Smooth muscle cell (in vitro differentiated cells): ENCODE measurements around the gene SPRED2. TPM values are rescaled to one million over a fixed set of nuclear protein-coding genes. Genes with fewer than 3 reads are reported as not detected.
A peak's percentile ranks its signal among the peaks of the same experiment; 100 is the strongest.

Experiments used
- DNase-seq: peaks from one replicate; lab custom pipeline; 2025; ENCODE audit not compliant: unreplicated experiment; lab: John Stamatoyannopoulos, UW
- H2AFZ ChIP-seq: fragments of 200-600 bp; sonication (generic); 2 replicates; pipeline ENCODE4 v1.6.0; 2016; ENCODE audit warnings: antibody characterized with exemption, low read depth, mild to moderate bottlenecking
- H3F3A ChIP-seq: fragments of 200-600 bp; sonication (generic); 2 replicates; pipeline ENCODE4 v1.6.0; 2017; ENCODE audit warnings: antibody characterized with exemption, low read depth
- H3K27ac ChIP-seq: fragments of 200-600 bp; sonication (generic); 2 replicates; pipeline ENCODE4 v1.5.1; 2016; ENCODE audit warnings: low read depth, mild to moderate bottlenecking
- H3K27me3 ChIP-seq: fragments of 200-600 bp; sonication (generic); 2 replicates; pipeline ENCODE4 v1.6.1; 2016; ENCODE audit warnings: low read depth, mild to moderate bottlenecking
- H3K36me3 ChIP-seq: fragments of 200-600 bp; sonication (generic); 2 replicates; pipeline ENCODE4 v1.5.1; 2016; ENCODE audit warnings: low read depth
- H3K4me1 ChIP-seq: fragments of 200-600 bp; sonication (generic); 2 replicates; pipeline ENCODE4 v1.5.1; 2016; ENCODE audit warnings: low read depth
- H3K4me2 ChIP-seq: fragments of 200-600 bp; sonication (generic); 2 replicates; pipeline ENCODE4 v1.6.0; 2016; ENCODE audit warnings: mild to moderate bottlenecking
- H3K4me3 ChIP-seq: fragments of 200-600 bp; sonication (generic); 2 replicates; pipeline ENCODE4 v1.5.1; 2016; ENCODE audit warnings: mild to moderate bottlenecking
- H3K79me2 ChIP-seq: fragments of 200-600 bp; sonication (generic); 2 replicates; pipeline ENCODE4 v1.6.0; 2016; ENCODE audit warnings: low read depth, mild to moderate bottlenecking
- H3K9ac ChIP-seq: fragments of 200-600 bp; sonication (generic); 2 replicates; pipeline ENCODE4 v1.6.0; 2016; ENCODE audit warnings: low read depth
- H3K9me3 ChIP-seq: fragments of 200-600 bp; sonication (generic); replicated peaks from 2 replicates; pipeline ENCODE4 v1.5.1; 2016; ENCODE audit warnings: low read depth
- H4K20me1 ChIP-seq: fragments of 200-600 bp; sonication (generic); 2 replicates; pipeline ENCODE4 v1.6.0; 2016; ENCODE audit warnings: low read depth
- WGBS: methylation state at CpG from one replicate; pipeline ENCODE4 v1.1.7; 2016; ENCODE audit warnings: low lambda C conversion rate; 5-methylcytosine and 5-hydroxymethylcytosine counted together
- polyA plus RNA-seq: library from polyadenylated mRNA; unstranded; fragments of >200 nt; fragmentation: Nextera tagmentation; extraction: Ambion mirVana; gene quantifications from 2 replicates; pipeline ENCODE4 v1.2.1, GENCODE V29; 2016
- total RNA-seq: library from RNA; depleted of rRNA; stranded (reverse); fragments of >200 nt; gene quantifications from 2 replicates; pipeline ENCODE4 v1.2.3, GENCODE V29; 2014
- TF ChIP-seq, protein P1 (sequence below): fragments of 200-600 bp; sonication (generic); IDR thresholded peaks from 2 replicates; pipeline ENCODE4 v1.5.1; 2017; ENCODE audit warnings: borderline replicate concordance, mild to moderate bottlenecking, antibody characterized with exemption; ENCODE audit not compliant: insufficient read depth, poor library complexity, severe bottlenecking

SPRED2 gene
- total and polyA plus RNA-seq, 2 experiments from 2014 or later = 18.3 to 23.7 TPM

DNA sequence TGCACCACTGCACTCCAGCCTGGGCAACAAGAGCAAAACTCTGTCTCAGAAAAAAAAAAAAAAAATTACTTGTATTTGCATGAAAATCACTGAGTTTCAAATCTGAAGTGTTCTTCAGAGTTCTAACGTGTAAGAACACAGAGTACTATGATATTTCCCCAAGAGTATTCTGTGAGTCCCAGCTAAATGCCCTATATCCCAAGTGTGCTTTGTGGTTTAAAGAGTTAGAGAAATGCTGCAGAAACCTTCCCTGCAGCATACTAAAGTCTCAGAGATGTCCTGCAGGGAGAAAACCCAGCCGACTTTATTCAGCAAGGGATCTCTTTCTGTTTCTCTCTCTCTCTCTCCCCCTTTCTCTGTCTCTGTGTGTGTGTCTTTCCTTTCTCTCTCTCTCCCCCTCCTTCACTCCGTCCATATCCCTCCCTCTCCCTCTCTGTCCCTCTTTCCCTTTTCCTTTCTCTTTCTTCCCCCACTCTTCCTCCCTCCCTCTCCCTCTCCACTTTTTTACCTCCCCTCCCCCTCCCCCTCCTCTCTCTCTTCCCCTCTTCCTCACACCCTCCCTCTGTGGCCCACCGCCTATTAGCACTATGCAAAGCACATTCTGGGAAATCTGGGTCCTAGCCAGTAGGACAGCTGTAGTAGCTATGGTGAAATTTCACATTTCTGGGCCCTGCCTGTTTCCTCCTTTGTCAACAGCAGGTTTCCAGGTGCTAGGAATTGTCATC is 150.6 kb downstream of the SPRED2 start:
- Histone ChIP-seq H3K36me3 (no peaks in the 10 kb centered on the region), H3F3A (peaks cover 20% of the 10 kb centered on the region), H3K9ac (no peak overlapping the region), H3K9me3 (no peaks in the 10 kb centered on the region), H3K4me2 (peak overlapping the region; percentile 55), H3K4me3 (no peak overlapping the region), H3K4me1 (peaks cover 34% of the 10 kb centered on the region), H2AFZ (no peak overlapping the region), H3K27ac (peak overlapping the region; percentile 37), H3K79me2 (no peaks in the 10 kb centered on the region), H3K27me3 (no peaks in the 10 kb centered on the region), H4K20me1 (no peaks in the 10 kb centered on the region)
- no peak for DNase-seq
- 23% methylated on average over 4 of the region's 4 CpGs for WGBS
- TF ChIP-seq, protein P1, sequence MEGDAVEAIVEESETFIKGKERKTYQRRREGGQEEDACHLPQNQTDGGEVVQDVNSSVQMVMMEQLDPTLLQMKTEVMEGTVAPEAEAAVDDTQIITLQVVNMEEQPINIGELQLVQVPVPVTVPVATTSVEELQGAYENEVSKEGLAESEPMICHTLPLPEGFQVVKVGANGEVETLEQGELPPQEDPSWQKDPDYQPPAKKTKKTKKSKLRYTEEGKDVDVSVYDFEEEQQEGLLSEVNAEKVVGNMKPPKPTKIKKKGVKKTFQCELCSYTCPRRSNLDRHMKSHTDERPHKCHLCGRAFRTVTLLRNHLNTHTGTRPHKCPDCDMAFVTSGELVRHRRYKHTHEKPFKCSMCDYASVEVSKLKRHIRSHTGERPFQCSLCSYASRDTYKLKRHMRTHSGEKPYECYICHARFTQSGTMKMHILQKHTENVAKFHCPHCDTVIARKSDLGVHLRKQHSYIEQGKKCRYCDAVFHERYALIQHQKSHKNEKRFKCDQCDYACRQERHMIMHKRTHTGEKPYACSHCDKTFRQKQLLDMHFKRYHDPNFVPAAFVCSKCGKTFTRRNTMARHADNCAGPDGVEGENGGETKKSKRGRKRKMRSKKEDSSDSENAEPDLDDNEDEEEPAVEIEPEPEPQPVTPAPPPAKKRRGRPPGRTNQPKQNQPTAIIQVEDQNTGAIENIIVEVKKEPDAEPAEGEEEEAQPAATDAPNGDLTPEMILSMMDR = no peak

- Histone ChIP-seq H4K20me1 (no peaks in the 10 kb centered on the region), H3K4me3 (no peak overlapping the region), H3K9me3 (no peaks in the 10 kb centered on the region), H3K4me2 (peak overlapping the region; percentile 65), H3K27ac (peak overlapping the region; percentile 73), H3K4me1 (peaks cover 50% of the 10 kb centered on the region), H3K27me3 (no peaks in the 10 kb centered on the region), H3K36me3 (no peaks in the 10 kb centered on the region), H3K9ac (no peak overlapping the region), H2AFZ (no peak overlapping the region), H3F3A (peaks cover 27% of the 10 kb centered on the region), H3K79me2 (no peaks in the 10 kb centered on the region)
- DNase-seq = no peak
- 79% methylated on average over 6 of the region's 6 CpGs for WGBS
- TF ChIP-seq, protein P1 = no peak
These were observed 152.6 kb downstream of the SPRED2 start for GRCh38 chr2:65279756-65280155.

DNA sequence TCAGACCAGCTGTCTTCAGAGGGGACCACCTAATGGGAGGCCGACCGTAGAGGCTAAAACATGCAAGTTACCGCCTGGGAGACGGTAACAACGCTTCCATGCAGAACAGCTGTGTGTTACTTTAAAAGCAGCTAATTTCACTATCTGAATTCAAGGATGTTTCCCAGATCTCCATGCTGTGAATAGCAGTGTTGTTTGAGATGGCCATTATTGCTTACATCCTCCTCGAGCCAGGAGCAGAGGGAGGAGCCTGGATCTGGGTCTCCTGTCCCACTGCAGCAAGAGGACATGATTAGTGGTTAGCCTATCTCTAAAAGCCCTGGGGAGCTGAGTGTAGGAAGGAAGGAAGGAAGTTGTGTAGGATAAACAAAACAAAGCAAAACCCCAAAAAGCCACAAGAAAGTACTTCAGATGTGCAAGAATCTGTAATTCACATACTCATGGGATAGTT is 153.8 kb downstream of the SPRED2 start:
- H3K4me2 ChIP-seq = peak overlapping the region; percentile 65

More for the DNA sequence above, 153.8 kb downstream of the SPRED2 start:
- WGBS = 42% methylated on average over 6 of the region's 6 CpGs
- peaks cover 33% of the 10 kb centered on the region for H3F3A ChIP-seq
- H3K9ac ChIP-seq = no peak overlapping the region
- H3K4me1 ChIP-seq = peaks cover 50% of the 10 kb centered on the region
- no peak overlapping the region for H2AFZ ChIP-seq
- H3K27ac ChIP-seq = peak overlapping the region; percentile 73
- no peaks in the 10 kb centered on the region for H3K36me3 ChIP-seq
- H3K9me3 ChIP-seq = no peaks in the 10 kb centered on the region
- DNase-seq = no peak
- H3K79me2 ChIP-seq = no peaks in the 10 kb centered on the region
- TF ChIP-seq, protein P1 = no peak
- H3K27me3 ChIP-seq = no peaks in the 10 kb centered on the region
- H4K20me1 ChIP-seq = no peaks in the 10 kb centered on the region
- no peak overlapping the region for H3K4me3 ChIP-seq
